H9 (cell line): ENCODE measurements around the gene CLTCL1. TPM values are rescaled to one million over a fixed set of nuclear protein-coding genes. Genes with fewer than 3 reads are reported as not detected.
A peak's percentile ranks its signal among the peaks of the same experiment; 100 is the strongest.

Source experiments
- DNase-seq: peaks from one replicate; pipeline ENCODE4 v3.0.0-alpha.2; 2017
- H2AFZ ChIP-seq: one replicate; pipeline ENCODE4 v1.6.1; 2013; ENCODE audit warnings: mild to moderate bottlenecking, low read length, control low read depth, moderate library complexity
- H2AK5ac ChIP-seq: 2 replicates; pipeline ENCODE4 v1.6.1; 2013; ENCODE audit warnings: low read length, control low read depth, mixed read lengths; ENCODE audit not compliant: insufficient read length
- H2BK120ac ChIP-seq: one replicate; pipeline ENCODE4 v1.6.1; 2013; ENCODE audit warnings: low read depth, mild to moderate bottlenecking, low read length, control low read depth, inconsistent platforms; ENCODE audit not compliant: poor library complexity, severe bottlenecking
- H2BK12ac ChIP-seq: 2 replicates; pipeline ENCODE4 v1.6.1; 2013; ENCODE audit warnings: low read length, control low read depth, mixed read lengths, low read depth; ENCODE audit not compliant: insufficient read length
- H2BK15ac ChIP-seq: 2 replicates; pipeline ENCODE4 v1.6.1; 2013; ENCODE audit warnings: low read depth, low read length, control low read depth
- H2BK20ac ChIP-seq: one replicate; pipeline ENCODE4 v1.6.1; 2013; ENCODE audit warnings: low read depth, mild to moderate bottlenecking, low read length, control low read depth, inconsistent platforms; ENCODE audit not compliant: poor library complexity, severe bottlenecking
- H2BK5ac ChIP-seq: 2 replicates; pipeline ENCODE4 v1.6.1; 2013; ENCODE audit warnings: low read length, control low read depth, mixed read lengths; ENCODE audit not compliant: insufficient read length
- H3K14ac ChIP-seq: 2 replicates; pipeline ENCODE4 v1.6.1; 2013; ENCODE audit warnings: low read length, control low read depth; ENCODE audit not compliant: insufficient read depth
- H3K18ac ChIP-seq: 2 replicates; pipeline ENCODE4 v1.6.1; 2013; ENCODE audit warnings: low read depth, mild to moderate bottlenecking, mixed read lengths, low read length, control low read depth; ENCODE audit not compliant: insufficient read length
- H3K23ac ChIP-seq: 2 replicates; pipeline ENCODE4 v1.6.1; 2013; ENCODE audit warnings: low read length, control low read depth, mixed read lengths, low read depth; ENCODE audit not compliant: insufficient read length
- H3K23me2 ChIP-seq: 2 replicates; pipeline ENCODE4 v1.6.1; 2013; ENCODE audit warnings: low read depth, mild to moderate bottlenecking, mixed read lengths, low read length, control low read depth; ENCODE audit not compliant: insufficient read length, poor library complexity, severe bottlenecking
- H3K27ac ChIP-seq: 2 replicates; pipeline ENCODE4 v1.5.1; 2013; ENCODE audit warnings: low read length, control low read depth, mixed read lengths, low read depth; ENCODE audit not compliant: insufficient read length
- H3K27me3 ChIP-seq: 2 replicates; pipeline ENCODE4 v1.6.1; 2013; ENCODE audit warnings: low read length, control low read depth, inconsistent platforms; ENCODE audit not compliant: insufficient read depth
- H3K4ac ChIP-seq: 2 replicates; pipeline ENCODE4 v1.6.1; 2013; ENCODE audit warnings: low read depth, mild to moderate bottlenecking, control low read depth, inconsistent platforms, low read length, moderate library complexity
- H3K4me1 ChIP-seq: 2 replicates; pipeline ENCODE4 v1.6.1; 2013; ENCODE audit warnings: low read length, control low read depth, inconsistent platforms; ENCODE audit not compliant: insufficient read depth
- H3K4me2 ChIP-seq: 2 replicates; pipeline ENCODE4 v1.6.1; 2013; ENCODE audit warnings: low read length, control low read depth, mixed read lengths; ENCODE audit not compliant: insufficient read length, insufficient read depth
- H3K56ac ChIP-seq: 2 replicates; pipeline ENCODE4 v1.6.1; 2013; ENCODE audit warnings: low read depth, mild to moderate bottlenecking, mixed read lengths, low read length, control low read depth; ENCODE audit not compliant: insufficient read length
- H3K79me1 ChIP-seq: 2 replicates; pipeline ENCODE4 v1.6.1; 2013; ENCODE audit warnings: low read depth, mild to moderate bottlenecking, moderate library complexity, low read length, control low read depth, inconsistent platforms; ENCODE audit not compliant: insufficient read depth, poor library complexity, severe bottlenecking
- H3K79me2 ChIP-seq: 2 replicates; pipeline ENCODE4 v1.6.1; 2013; ENCODE audit warnings: low read length, control low read depth, inconsistent platforms; ENCODE audit not compliant: insufficient read depth
- H3K9ac ChIP-seq: 2 replicates; pipeline ENCODE4 v1.6.1; 2013; ENCODE audit warnings: low read length, control low read depth, mixed read lengths; ENCODE audit not compliant: insufficient read length; ENCODE audit errors: extremely low read depth
- H3K9me3 ChIP-seq: one replicate; pipeline ENCODE4 v1.6.1; 2013; ENCODE audit warnings: low read depth, low read length, inconsistent platforms; ENCODE audit not compliant: control insufficient read depth
- H3T11ph ChIP-seq: one replicate; pipeline ENCODE4 v1.6.1; 2013; ENCODE audit warnings: mild to moderate bottlenecking, low read length, control low read depth, inconsistent platforms
- H4K20me1 ChIP-seq: one replicate; pipeline ENCODE4 v1.6.1; 2013; ENCODE audit not compliant: control insufficient read depth, insufficient read length, insufficient read depth
- H4K5ac ChIP-seq: 2 replicates; pipeline ENCODE4 v1.6.1; 2013; ENCODE audit warnings: low read depth, mild to moderate bottlenecking, mixed read lengths, low read length, control low read depth; ENCODE audit not compliant: insufficient read length
- H4K8ac ChIP-seq: replicated peaks from 2 replicates; pipeline ENCODE4 v1.6.1; 2013; ENCODE audit warnings: low read length, control low read depth, mixed read lengths, low read depth; ENCODE audit not compliant: insufficient read length
- H4K91ac ChIP-seq: 2 replicates; pipeline ENCODE4 v1.6.1; 2013; ENCODE audit warnings: low read depth, mild to moderate bottlenecking, moderate library complexity, mixed read lengths, low read length, control low read depth; ENCODE audit not compliant: insufficient read length
- H3K27ac Mint-ChIP-seq, 3 experiments: 2 replicates in 2 of 3; 3 replicates in 1 of 3; pipeline ENCODE4 v1.8.0; 2020 to 2021; ENCODE audit warnings: mixed read lengths in 3 of 3, mild to moderate bottlenecking in 1 of 3, moderate library complexity in 1 of 3
- H3K27me3 Mint-ChIP-seq: 2 replicates; pipeline ENCODE4 v1.8.0; 2021; ENCODE audit warnings: low read depth, mild to moderate bottlenecking, moderate library complexity, mixed read lengths
- H3K36me3 Mint-ChIP-seq, 3 experiments: 2 replicates in 2 of 3; 3 replicates in 1 of 3; pipeline ENCODE4 v1.8.0; 2020 to 2021; ENCODE audit warnings: low read depth in 3 of 3, mixed read lengths in 3 of 3; ENCODE audit not compliant: insufficient read depth in 1 of 3
- H3K4me1 Mint-ChIP-seq, 2 experiments: 2 replicates each; pipeline ENCODE4 v1.8.0; 2020; ENCODE audit warnings: mixed read lengths in 2 of 2
- H3K4me3 Mint-ChIP-seq, 2 experiments: 2 replicates in 1 of 2; 3 replicates in 1 of 2; pipeline ENCODE4 v1.8.0; 2020 to 2021; ENCODE audit warnings: mild to moderate bottlenecking in 2 of 2, mixed read lengths in 2 of 2, moderate library complexity in 1 of 2
- H3K9me3 Mint-ChIP-seq, 2 experiments: 2 replicates in 1 of 2; 3 replicates in 1 of 2; pipeline ENCODE4 v1.8.0; 2020; ENCODE audit warnings: mild to moderate bottlenecking in 2 of 2, mixed read lengths in 2 of 2, moderate library complexity in 1 of 2
- WGBS: extraction: QIAGEN DNeasy Blood & Tissue Kit; methylation state at CpG from one replicate; pipeline ENCODE4 v1.1.7; 2013; ENCODE audit warnings: missing lambda C conversion rate, low lambda C conversion rate, mixed read lengths; ENCODE audit not compliant: insufficient read length; ENCODE audit errors: extremely low coverage; 5-methylcytosine and 5-hydroxymethylcytosine counted together
- total RNA-seq: library from RNA; stranded (reverse); gene quantifications from 2 replicates; pipeline ENCODE4 v1.2.1, GENCODE V29; 2021
- TF ChIP-seq, protein P1 (sequence below): fragments of 200-600 bp; sonication (generic); conservative IDR thresholded peaks from 3 replicates; pipeline ENCODE4 v1.8.0; 2021; ENCODE audit warnings: antibody characterized with exemption, mild to moderate bottlenecking

CLTCL1 gene
- total RNA-seq, 1 experiment from 2014 or later: 11.1 TPM

DNA sequence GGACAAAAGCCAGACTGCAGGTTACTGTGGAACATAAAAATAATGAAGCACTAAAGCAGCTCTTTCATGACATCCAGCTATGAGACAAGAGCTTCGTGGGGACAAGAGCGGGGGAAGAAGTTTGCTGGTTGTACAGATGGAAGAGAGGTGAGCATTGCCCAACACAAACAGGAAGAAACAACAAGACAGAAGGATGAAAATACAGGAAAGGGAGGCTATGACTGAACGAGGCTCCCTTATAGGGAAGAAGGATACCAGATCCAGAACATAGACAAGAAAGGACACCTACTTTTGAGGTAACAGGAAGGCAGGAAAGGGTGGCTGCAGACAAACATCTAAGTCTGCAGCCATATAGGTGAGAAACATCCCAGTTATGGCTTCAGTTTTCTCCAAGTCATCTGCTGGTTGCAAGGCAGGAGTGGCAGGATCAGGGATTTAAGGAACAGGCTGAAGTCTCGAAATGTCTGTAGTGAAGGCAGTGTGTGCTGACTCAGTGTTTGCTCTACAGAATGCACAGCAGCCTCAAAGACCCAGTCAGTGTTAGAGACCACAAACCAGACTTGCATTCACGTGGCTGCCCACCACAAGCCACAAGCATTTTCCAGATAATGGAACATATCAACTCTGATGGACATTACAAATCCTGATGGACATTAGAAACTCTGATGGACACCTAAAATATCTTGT is 1.9 kb downstream of the CLTCL1 start:
- no peak overlapping the region for H4K5ac ChIP-seq
- no peaks in the 10 kb centered on the region for H3K9me3 Mint-ChIP-seq
- peaks cover 3% of the 10 kb centered on the region; the same call in 1 of the 2 replicates for H3K27me3 ChIP-seq
- no peak overlapping the region for H3K14ac ChIP-seq
- no peaks in the 10 kb centered on the region for H3K9me3 ChIP-seq
- no peak overlapping the region for H3K56ac ChIP-seq
- H2BK15ac ChIP-seq: no peak overlapping the region
- TF ChIP-seq, protein P1, sequence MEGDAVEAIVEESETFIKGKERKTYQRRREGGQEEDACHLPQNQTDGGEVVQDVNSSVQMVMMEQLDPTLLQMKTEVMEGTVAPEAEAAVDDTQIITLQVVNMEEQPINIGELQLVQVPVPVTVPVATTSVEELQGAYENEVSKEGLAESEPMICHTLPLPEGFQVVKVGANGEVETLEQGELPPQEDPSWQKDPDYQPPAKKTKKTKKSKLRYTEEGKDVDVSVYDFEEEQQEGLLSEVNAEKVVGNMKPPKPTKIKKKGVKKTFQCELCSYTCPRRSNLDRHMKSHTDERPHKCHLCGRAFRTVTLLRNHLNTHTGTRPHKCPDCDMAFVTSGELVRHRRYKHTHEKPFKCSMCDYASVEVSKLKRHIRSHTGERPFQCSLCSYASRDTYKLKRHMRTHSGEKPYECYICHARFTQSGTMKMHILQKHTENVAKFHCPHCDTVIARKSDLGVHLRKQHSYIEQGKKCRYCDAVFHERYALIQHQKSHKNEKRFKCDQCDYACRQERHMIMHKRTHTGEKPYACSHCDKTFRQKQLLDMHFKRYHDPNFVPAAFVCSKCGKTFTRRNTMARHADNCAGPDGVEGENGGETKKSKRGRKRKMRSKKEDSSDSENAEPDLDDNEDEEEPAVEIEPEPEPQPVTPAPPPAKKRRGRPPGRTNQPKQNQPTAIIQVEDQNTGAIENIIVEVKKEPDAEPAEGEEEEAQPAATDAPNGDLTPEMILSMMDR: no peak
- WGBS: no CpG with 5 or more reads among the region's 5 CpGs
- DNase-seq: no peak
- H2BK12ac ChIP-seq: no peak overlapping the region
- peaks cover 17% of the 10 kb centered on the region for H3K4me1 ChIP-seq
- H4K8ac ChIP-seq: no peak overlapping the region
- H3K4me1 Mint-ChIP-seq: peaks cover 61 to 63% of the 10 kb centered on the region in 2 experiments
- no peak overlapping the region for H3K27ac Mint-ChIP-seq
- no peak overlapping the region for H2AFZ ChIP-seq
- H3K27me3 Mint-ChIP-seq: peaks cover 21% of the 10 kb centered on the region
- H3K23me2 ChIP-seq: peaks cover 12% of the 10 kb centered on the region
- H2BK20ac ChIP-seq: no peak overlapping the region
- no peak overlapping the region for H3K4ac ChIP-seq
- H3K79me1 ChIP-seq: no peaks in the 10 kb centered on the region
- no peak overlapping the region for H3K4me2 ChIP-seq
- peak overlapping the region in 1 of 2 experiments; percentile 5; a peak in 2 of 5 replicates for H3K4me3 Mint-ChIP-seq
- no peaks in the 10 kb centered on the region for H4K20me1 ChIP-seq
- H3K9ac ChIP-seq: no peak overlapping the region
- H3K27ac ChIP-seq: no peak overlapping the region
- no peak overlapping the region for H3K23ac ChIP-seq
- H2BK120ac ChIP-seq: no peak overlapping the region
- peaks cover 0 to 11% (median 8%) of the 10 kb centered on the region in 3 experiments; a peak in 4 of 7 replicates for H3K36me3 Mint-ChIP-seq
- no peak overlapping the region for H4K91ac ChIP-seq
- no peak overlapping the region for H3T11ph ChIP-seq
- no peaks in the 10 kb centered on the region for H3K79me2 ChIP-seq
- no peak overlapping the region for H2BK5ac ChIP-seq
- H2AK5ac ChIP-seq: no peak overlapping the region
- no peak overlapping the region for H3K18ac ChIP-seq
